Type B pancreatic cell (in vitro differentiated cells): ENCODE results near the gene PLPP1. TPM values are rescaled to one million over a fixed set of nuclear protein-coding genes. Genes with fewer than 3 reads are reported as not detected.

ENCODE experiments used
- DNase-seq: peaks from one replicate; pipeline ENCODE4 v3.0.0; 2021; ENCODE audit warnings: mixed read lengths; ENCODE audit not compliant: unreplicated experiment; ENCODE audit errors: extremely low spot score
- H3K27ac Mint-ChIP-seq: 2 replicates; pipeline ENCODE4 v1.8.0; 2021; ENCODE audit warnings: mild to moderate bottlenecking, mixed read lengths
- H3K27me3 Mint-ChIP-seq: 2 replicates; pipeline ENCODE4 v1.8.0; 2021; ENCODE audit warnings: mixed read lengths
- H3K36me3 Mint-ChIP-seq: 2 replicates; pipeline ENCODE4 v1.8.0; 2021; ENCODE audit warnings: mixed read lengths
- H3K4me1 Mint-ChIP-seq: one replicate; pipeline ENCODE4 v1.8.0; 2021; ENCODE audit warnings: mixed read lengths; ENCODE audit not compliant: unreplicated experiment
- H3K4me3 Mint-ChIP-seq: 2 replicates; pipeline ENCODE4 v1.8.0; 2021; ENCODE audit warnings: mild to moderate bottlenecking, mixed read lengths
- H3K9me3 Mint-ChIP-seq: 2 replicates; pipeline ENCODE4 v1.8.0; 2021; ENCODE audit warnings: mixed read lengths
- CTCF ChIP-seq: fragments of 200-600 bp; sonication (generic); conservative IDR thresholded peaks from 2 replicates; pipeline ENCODE4 v1.5.0; 2021; ENCODE audit warnings: antibody characterized with exemption, mild to moderate bottlenecking
- total RNA-seq: library from RNA; stranded (reverse); gene quantifications from 2 replicates; pipeline ENCODE4 v1.2.1, GENCODE V29; 2021; ENCODE audit warnings: low replicate concordance

PLPP1 gene
- total RNA-seq, 1 donor from 2014 or later: 12.8 TPM

GRCh38 chr5:55415071-55415470, 119.7 kb downstream of the PLPP1 start:
- TF ChIP-seq CTCF: no peak
- H3K4me1 Mint-ChIP-seq: peaks cover 9% of the 10 kb centered on the region
- peaks cover 16% of the 10 kb centered on the region for H3K36me3 Mint-ChIP-seq
- no peaks in the 10 kb centered on the region for H3K9me3 Mint-ChIP-seq
- H3K27me3 Mint-ChIP-seq: no peaks in the 10 kb centered on the region
- no peak overlapping the region for H3K27ac Mint-ChIP-seq
- DNase-seq: no peak
- H3K4me3 Mint-ChIP-seq: no peak overlapping the region

- DNase-seq: no peak
- Mint-ChIP-seq H3K36me3 (peaks cover 15% of the 10 kb centered on the region), H3K4me1 (no peaks in the 10 kb centered on the region), H3K27me3 (no peaks in the 10 kb centered on the region), H3K4me3 (no peak overlapping the region), H3K9me3 (no peaks in the 10 kb centered on the region), H3K27ac (no peak overlapping the region)
- TF ChIP-seq CTCF: no peak
Observed at GRCh38 chr5:55413644-55414043, 121.1 kb downstream of the PLPP1 start.

DNA sequence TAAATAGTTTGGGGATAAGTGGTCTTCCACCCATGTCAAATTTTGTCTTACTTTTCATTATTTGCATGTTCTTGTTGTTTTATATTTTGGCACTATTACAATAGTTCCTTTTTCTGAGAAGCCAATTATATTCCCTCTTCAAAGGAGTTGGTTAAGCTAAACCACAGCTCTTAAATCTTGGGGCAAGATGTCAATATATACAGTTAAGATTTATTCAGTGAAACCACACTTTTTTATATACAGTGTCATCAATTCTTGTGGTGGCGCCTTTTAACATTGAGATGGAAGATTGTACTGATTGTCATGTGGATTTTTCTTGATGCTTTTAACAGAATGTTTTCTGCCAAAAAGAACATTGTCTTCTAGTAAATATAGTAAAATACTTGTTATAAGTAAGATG, 122.9 kb downstream of the PLPP1 start:
- H3K4me3 Mint-ChIP-seq: no peak overlapping the region
- no peak overlapping the region for H3K27ac Mint-ChIP-seq
- H3K4me1 Mint-ChIP-seq: no peaks in the 10 kb centered on the region
- H3K27me3 Mint-ChIP-seq: no peaks in the 10 kb centered on the region
- TF ChIP-seq CTCF: no peak
- H3K9me3 Mint-ChIP-seq: no peaks in the 10 kb centered on the region
- H3K36me3 Mint-ChIP-seq: peaks cover 24% of the 10 kb centered on the region
- DNase-seq: no peak

DNA sequence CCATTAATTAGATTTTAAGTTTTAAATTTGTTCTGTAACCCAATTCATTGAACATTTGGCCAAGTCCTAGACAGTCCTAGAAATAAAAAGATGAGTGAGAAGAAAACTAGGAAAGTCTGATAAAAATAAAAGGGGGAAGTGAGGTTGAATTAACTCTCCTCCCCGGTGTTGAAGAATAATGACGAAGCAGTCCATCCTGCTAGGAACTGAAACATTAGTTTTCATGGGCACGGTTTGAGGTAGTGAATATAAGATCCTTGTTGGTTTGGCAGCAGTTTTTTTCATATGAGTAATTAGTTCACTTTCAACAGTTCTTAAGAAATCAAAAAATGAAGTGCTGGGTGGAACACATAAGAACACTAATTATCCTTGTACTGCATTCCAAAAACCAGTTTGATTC, 123.9 kb downstream of the PLPP1 start:
- Mint-ChIP-seq H3K36me3 (peaks cover 26% of the 10 kb centered on the region), H3K4me1 (no peaks in the 10 kb centered on the region), H3K4me3 (no peak overlapping the region), H3K27ac (no peak overlapping the region), H3K27me3 (no peaks in the 10 kb centered on the region), H3K9me3 (no peaks in the 10 kb centered on the region)
- no peak for TF ChIP-seq CTCF
- DNase-seq: no peak

GRCh38 chr5:55409775-55410174, 125.0 kb downstream of the PLPP1 start:
- Mint-ChIP-seq H3K36me3 (peaks cover 22% of the 10 kb centered on the region), H3K9me3 (no peaks in the 10 kb centered on the region), H3K4me1 (no peaks in the 10 kb centered on the region), H3K27ac (no peak overlapping the region), H3K4me3 (no peak overlapping the region), H3K27me3 (no peaks in the 10 kb centered on the region)
- DNase-seq: no peak
- TF ChIP-seq CTCF: no peak

DNA sequence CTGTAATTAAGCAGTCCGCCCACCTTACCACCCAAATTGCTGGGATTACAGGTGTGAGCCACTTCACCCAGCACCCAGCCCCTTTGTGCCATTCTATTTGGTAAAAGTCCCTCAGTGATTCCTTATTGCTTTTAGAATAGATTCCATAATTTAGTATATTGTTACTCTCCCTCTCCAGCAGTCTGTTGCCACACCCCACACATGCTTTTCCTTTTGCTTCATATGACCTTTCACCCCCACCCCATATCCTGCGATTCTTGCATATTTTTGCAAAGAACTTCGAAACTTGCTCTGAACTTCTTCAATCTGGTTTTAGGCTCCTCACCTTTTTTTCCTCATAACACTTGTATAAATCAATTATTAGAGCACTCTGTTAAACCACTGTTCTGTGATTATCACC, 126.8 kb downstream of the PLPP1 start:
- Mint-ChIP-seq H3K9me3 (no peaks in the 10 kb centered on the region), H3K27ac (no peak overlapping the region), H3K27me3 (no peaks in the 10 kb centered on the region), H3K36me3 (peaks cover 22% of the 10 kb centered on the region), H3K4me3 (no peak overlapping the region), H3K4me1 (no peaks in the 10 kb centered on the region)
- DNase-seq: no peak
- TF ChIP-seq CTCF: no peak
